MM.1S (cell line): ENCODE measurements around the gene KIF20B.

ENCODE experiments used
- DNase-seq: peaks from one replicate; pipeline ENCODE4 v3.0.0-alpha.2; 2015
- H2AFZ ChIP-seq: fragments of 300-600 bp; sonication (generic); 2 replicates; pipeline ENCODE4 v1.6.0; 2016; ENCODE audit warnings: antibody characterized with exemption, low read length
- H3F3A ChIP-seq: fragments of 300-600 bp; sonication (generic); 2 replicates; pipeline ENCODE4 v1.6.1; 2016; ENCODE audit warnings: mild to moderate bottlenecking, antibody characterized with exemption, low read length, moderate library complexity, mixed read lengths; ENCODE audit not compliant: insufficient read depth
- H3K27ac ChIP-seq: fragments of 300-600 bp; sonication (generic); 2 replicates; pipeline ENCODE4 v1.5.1; 2016; ENCODE audit warnings: mild to moderate bottlenecking, low read length
- H3K27me3 ChIP-seq: fragments of 300-600 bp; sonication (generic); replicated peaks from 2 replicates; pipeline ENCODE4 v1.6.0; 2016; ENCODE audit warnings: low read length; ENCODE audit not compliant: insufficient read depth
- H3K36me3 ChIP-seq: fragments of 300-600 bp; sonication (generic); replicated peaks from 2 replicates; pipeline ENCODE4 v1.6.1; 2016; ENCODE audit warnings: mild to moderate bottlenecking, low read length, mixed read lengths; ENCODE audit not compliant: insufficient read depth
- H3K4me1 ChIP-seq: fragments of 300-600 bp; sonication (generic); 2 replicates; pipeline ENCODE4 v1.6.1; 2016; ENCODE audit warnings: low read length, mixed read lengths
- H3K4me2 ChIP-seq: fragments of 300-600 bp; sonication (generic); 2 replicates; pipeline ENCODE4 v1.6.0; 2016; ENCODE audit warnings: low read depth, low read length
- H3K4me3 ChIP-seq: fragments of 300-600 bp; sonication (generic); 2 replicates; pipeline ENCODE4 v1.5.1; 2016; ENCODE audit warnings: low read length, mixed read lengths
- H3K79me2 ChIP-seq: fragments of 300-600 bp; sonication (generic); 2 replicates; pipeline ENCODE4 v1.6.1; 2016; ENCODE audit warnings: mixed run types, low read length, mixed read lengths
- H3K9ac ChIP-seq: fragments of 300-600 bp; sonication (generic); 2 replicates; pipeline ENCODE4 v1.6.1; 2016; ENCODE audit warnings: low read length, mixed read lengths
- H3K9me2 ChIP-seq: fragments of 300-600 bp; sonication (generic); replicated peaks from 2 replicates; pipeline ENCODE4 v1.6.1; 2016; ENCODE audit warnings: mild to moderate bottlenecking, low read length, mixed read lengths; ENCODE audit not compliant: insufficient read depth
- H3K9me3 ChIP-seq: fragments of 300-600 bp; sonication (generic); replicated peaks from 2 replicates; pipeline ENCODE4 v1.6.1; 2016; ENCODE audit warnings: mild to moderate bottlenecking, low read length, mixed read lengths; ENCODE audit not compliant: insufficient read depth
- H4K20me1 ChIP-seq: fragments of 300-600 bp; sonication (generic); 2 replicates; pipeline ENCODE4 v1.6.1; 2016; ENCODE audit warnings: mild to moderate bottlenecking, low read length, moderate library complexity, mixed read lengths; ENCODE audit not compliant: insufficient read depth
- CTCF ChIP-seq: fragments of 300-600 bp; sonication (generic); IDR thresholded peaks from 2 replicates; pipeline ENCODE4 v1.5.1; 2016; ENCODE audit warnings: antibody characterized with exemption, low read length, mixed read lengths
- EZH2 ChIP-seq: fragments of 300-600 bp; sonication (generic); optimal IDR thresholded peaks from 2 replicates; pipeline ENCODE3; 2017; ENCODE audit warnings: low read depth, mild to moderate bottlenecking, antibody characterized with exemption, low read length, mixed read lengths
- EZH2phosphoT487 ChIP-seq: fragments of 300-600 bp; sonication (generic); IDR thresholded peaks from 2 replicates; pipeline ENCODE4 v1.6.1; 2018; ENCODE audit warnings: antibody characterized with exemption, low read length

The KIF20B gene

GRCh38 chr10:89664203-89664602, 37.2 kb upstream of the KIF20B start:
- Histone ChIP-seq H3K36me3 (no peaks in the 10 kb centered on the region), H3F3A (no peaks in the 10 kb centered on the region), H3K9me3 (no peaks in the 10 kb centered on the region), H3K27me3 (peaks cover 3% of the 10 kb centered on the region; the same call in 1 of the 2 replicates), H3K4me3 (no peak overlapping the region), H3K4me1 (no peaks in the 10 kb centered on the region), H4K20me1 (no peaks in the 10 kb centered on the region), H3K9me2 (no peaks in the 10 kb centered on the region), H3K27ac (no peak overlapping the region), H3K9ac (no peak overlapping the region), H3K79me2 (no peaks in the 10 kb centered on the region), H2AFZ (no peak overlapping the region), H3K4me2 (no peak overlapping the region)
- no peak for TF ChIP-seq EZH2phosphoT487
- no peak for TF ChIP-seq EZH2
- TF ChIP-seq CTCF: no peak
- no peak for DNase-seq

GRCh38 chr10:89665302-89665701, 36.1 kb upstream of the KIF20B start:
- no peak for TF ChIP-seq EZH2phosphoT487
- TF ChIP-seq EZH2: no peak
- TF ChIP-seq CTCF: no peak
- Histone ChIP-seq H4K20me1 (no peaks in the 10 kb centered on the region), H3K4me3 (no peak overlapping the region), H3K9me3 (no peaks in the 10 kb centered on the region), H3K27ac (no peak overlapping the region), H3K4me2 (no peak overlapping the region), H3K36me3 (no peaks in the 10 kb centered on the region), H3K4me1 (no peaks in the 10 kb centered on the region), H2AFZ (no peak overlapping the region), H3K9me2 (no peaks in the 10 kb centered on the region), H3K27me3 (no peaks in the 10 kb centered on the region), H3K9ac (no peak overlapping the region), H3F3A (no peaks in the 10 kb centered on the region), H3K79me2 (no peaks in the 10 kb centered on the region)
- no peak for DNase-seq

- no peaks in the 10 kb centered on the region for H3K36me3 ChIP-seq
- no peaks in the 10 kb centered on the region for H3K27me3 ChIP-seq
- no peaks in the 10 kb centered on the region for H3K79me2 ChIP-seq
- H3K9ac ChIP-seq: no peak overlapping the region
- DNase-seq: no peak
- H3K4me1 ChIP-seq: no peaks in the 10 kb centered on the region
- H3F3A ChIP-seq: no peaks in the 10 kb centered on the region
- no peak overlapping the region for H2AFZ ChIP-seq
- TF ChIP-seq EZH2 (no peak), CTCF (no peak), EZH2phosphoT487 (no peak)
- H3K27ac ChIP-seq: no peak overlapping the region
- H3K4me2 ChIP-seq: no peak overlapping the region
- no peaks in the 10 kb centered on the region for H3K9me2 ChIP-seq
- no peaks in the 10 kb centered on the region for H4K20me1 ChIP-seq
- no peak overlapping the region for H3K4me3 ChIP-seq
- H3K9me3 ChIP-seq: no peaks in the 10 kb centered on the region
Observed at GRCh38 chr10:89666138-89666537, 35.3 kb upstream of the KIF20B start.
